HepG2 (cell line): ENCODE data around the gene PROX1. TPM values are rescaled to one million over a fixed set of nuclear protein-coding genes. Genes with fewer than 3 reads are reported as not detected.

Source experiments
- DBP ChIP-seq: sonication (generic); formaldehyde crosslinking; IDR thresholded peaks from 2 replicates; pipeline ENCODE4 v1.4.0; 2020; ENCODE audit warnings: missing genetic modification reagents; ENCODE audit errors: not compliant biosample characterization
- ZNF251 ChIP-seq: sonication (generic); formaldehyde crosslinking; IDR thresholded peaks from 2 replicates; pipeline ENCODE4 v1.9.0; 2021; ENCODE audit warnings: mild to moderate bottlenecking, missing genetic modification reagents
- ZNF792 ChIP-seq: IDR thresholded peaks from 2 replicates; pipeline ENCODE4 v1.6.1; 2016
- polyA plus RNA-seq, 8 experiments: library from polyadenylated mRNA; depleted of rRNA in 3 of 8; stranded (reverse) in 7 of 8; unstranded in 1 of 8; fragments of >200 nt; fragmentation: Illumina TruSeq in 4 of 8; extraction: Trizol in 4 of 8; gene quantifications; 2 replicates each; pipeline versions ENCODE4 v1.2.1 to v1.2.3, GENCODE V29; 2011 to 2016; ENCODE audit warnings: low read depth in 4 of 8, missing spikeins in 1 of 8, mixed read lengths in 1 of 8; ENCODE audit not compliant: insufficient read depth in 1 of 8
- total RNA-seq, 5 experiments: library from RNA; depleted of rRNA; stranded (reverse); fragments of >200 nt; fragmentation: Illumina TruSeq; extraction: Trizol; gene quantifications; 2 replicates each; pipeline ENCODE4 v1.2.3, GENCODE V29; 2016; ENCODE audit warnings: low read depth in 1 of 5
- TF ChIP-seq, protein P1 (sequence below): fragments of 450-650 bp; IDR thresholded peaks from 2 replicates; pipeline ENCODE4 v1.6.1; 2017; ENCODE audit warnings: mild to moderate bottlenecking
- TF ChIP-seq, protein P2 (sequence below): sonication (generic); formaldehyde crosslinking; IDR thresholded peaks from 2 replicates; pipeline ENCODE4 v1.9.0; 2021; ENCODE audit warnings: mild to moderate bottlenecking, missing genetic modification reagents

The PROX1 gene
- total and polyA plus RNA-seq, 2 of the 13 experiments (the other 11 are each of a cell fraction or from before 2014, with no cell fraction given), result 12.3 to 30.2 TPM

DNA sequence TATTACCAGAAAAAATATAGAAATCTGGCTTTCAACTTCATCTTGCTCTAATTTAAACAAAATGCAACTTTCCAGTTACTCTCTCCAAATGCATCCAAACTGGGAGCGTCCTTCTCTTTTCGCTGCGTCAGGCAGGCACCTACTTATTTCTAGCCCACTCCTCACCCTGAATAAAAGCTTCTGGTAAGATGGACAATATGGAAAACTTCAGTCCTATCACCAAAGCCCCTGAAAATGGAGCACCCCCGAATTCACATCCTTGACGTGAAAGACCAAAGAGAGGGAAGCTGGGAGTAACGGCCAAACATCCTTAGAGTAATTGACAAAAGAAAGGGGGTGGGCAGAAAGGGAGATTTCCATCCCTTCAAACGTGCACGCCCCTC lies 5.5 kb upstream of the PROX1 start (continued):
- TF ChIP-seq, protein P1, sequence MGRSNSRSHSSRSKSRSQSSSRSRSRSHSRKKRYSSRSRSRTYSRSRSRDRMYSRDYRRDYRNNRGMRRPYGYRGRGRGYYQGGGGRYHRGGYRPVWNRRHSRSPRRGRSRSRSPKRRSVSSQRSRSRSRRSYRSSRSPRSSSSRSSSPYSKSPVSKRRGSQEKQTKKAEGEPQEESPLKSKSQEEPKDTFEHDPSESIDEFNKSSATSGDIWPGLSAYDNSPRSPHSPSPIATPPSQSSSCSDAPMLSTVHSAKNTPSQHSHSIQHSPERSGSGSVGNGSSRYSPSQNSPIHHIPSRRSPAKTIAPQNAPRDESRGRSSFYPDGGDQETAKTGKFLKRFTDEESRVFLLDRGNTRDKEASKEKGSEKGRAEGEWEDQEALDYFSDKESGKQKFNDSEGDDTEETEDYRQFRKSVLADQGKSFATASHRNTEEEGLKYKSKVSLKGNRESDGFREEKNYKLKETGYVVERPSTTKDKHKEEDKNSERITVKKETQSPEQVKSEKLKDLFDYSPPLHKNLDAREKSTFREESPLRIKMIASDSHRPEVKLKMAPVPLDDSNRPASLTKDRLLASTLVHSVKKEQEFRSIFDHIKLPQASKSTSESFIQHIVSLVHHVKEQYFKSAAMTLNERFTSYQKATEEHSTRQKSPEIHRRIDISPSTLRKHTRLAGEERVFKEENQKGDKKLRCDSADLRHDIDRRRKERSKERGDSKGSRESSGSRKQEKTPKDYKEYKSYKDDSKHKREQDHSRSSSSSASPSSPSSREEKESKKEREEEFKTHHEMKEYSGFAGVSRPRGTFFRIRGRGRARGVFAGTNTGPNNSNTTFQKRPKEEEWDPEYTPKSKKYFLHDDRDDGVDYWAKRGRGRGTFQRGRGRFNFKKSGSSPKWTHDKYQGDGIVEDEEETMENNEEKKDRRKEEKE, result no peak
- TF ChIP-seq, protein P2, sequence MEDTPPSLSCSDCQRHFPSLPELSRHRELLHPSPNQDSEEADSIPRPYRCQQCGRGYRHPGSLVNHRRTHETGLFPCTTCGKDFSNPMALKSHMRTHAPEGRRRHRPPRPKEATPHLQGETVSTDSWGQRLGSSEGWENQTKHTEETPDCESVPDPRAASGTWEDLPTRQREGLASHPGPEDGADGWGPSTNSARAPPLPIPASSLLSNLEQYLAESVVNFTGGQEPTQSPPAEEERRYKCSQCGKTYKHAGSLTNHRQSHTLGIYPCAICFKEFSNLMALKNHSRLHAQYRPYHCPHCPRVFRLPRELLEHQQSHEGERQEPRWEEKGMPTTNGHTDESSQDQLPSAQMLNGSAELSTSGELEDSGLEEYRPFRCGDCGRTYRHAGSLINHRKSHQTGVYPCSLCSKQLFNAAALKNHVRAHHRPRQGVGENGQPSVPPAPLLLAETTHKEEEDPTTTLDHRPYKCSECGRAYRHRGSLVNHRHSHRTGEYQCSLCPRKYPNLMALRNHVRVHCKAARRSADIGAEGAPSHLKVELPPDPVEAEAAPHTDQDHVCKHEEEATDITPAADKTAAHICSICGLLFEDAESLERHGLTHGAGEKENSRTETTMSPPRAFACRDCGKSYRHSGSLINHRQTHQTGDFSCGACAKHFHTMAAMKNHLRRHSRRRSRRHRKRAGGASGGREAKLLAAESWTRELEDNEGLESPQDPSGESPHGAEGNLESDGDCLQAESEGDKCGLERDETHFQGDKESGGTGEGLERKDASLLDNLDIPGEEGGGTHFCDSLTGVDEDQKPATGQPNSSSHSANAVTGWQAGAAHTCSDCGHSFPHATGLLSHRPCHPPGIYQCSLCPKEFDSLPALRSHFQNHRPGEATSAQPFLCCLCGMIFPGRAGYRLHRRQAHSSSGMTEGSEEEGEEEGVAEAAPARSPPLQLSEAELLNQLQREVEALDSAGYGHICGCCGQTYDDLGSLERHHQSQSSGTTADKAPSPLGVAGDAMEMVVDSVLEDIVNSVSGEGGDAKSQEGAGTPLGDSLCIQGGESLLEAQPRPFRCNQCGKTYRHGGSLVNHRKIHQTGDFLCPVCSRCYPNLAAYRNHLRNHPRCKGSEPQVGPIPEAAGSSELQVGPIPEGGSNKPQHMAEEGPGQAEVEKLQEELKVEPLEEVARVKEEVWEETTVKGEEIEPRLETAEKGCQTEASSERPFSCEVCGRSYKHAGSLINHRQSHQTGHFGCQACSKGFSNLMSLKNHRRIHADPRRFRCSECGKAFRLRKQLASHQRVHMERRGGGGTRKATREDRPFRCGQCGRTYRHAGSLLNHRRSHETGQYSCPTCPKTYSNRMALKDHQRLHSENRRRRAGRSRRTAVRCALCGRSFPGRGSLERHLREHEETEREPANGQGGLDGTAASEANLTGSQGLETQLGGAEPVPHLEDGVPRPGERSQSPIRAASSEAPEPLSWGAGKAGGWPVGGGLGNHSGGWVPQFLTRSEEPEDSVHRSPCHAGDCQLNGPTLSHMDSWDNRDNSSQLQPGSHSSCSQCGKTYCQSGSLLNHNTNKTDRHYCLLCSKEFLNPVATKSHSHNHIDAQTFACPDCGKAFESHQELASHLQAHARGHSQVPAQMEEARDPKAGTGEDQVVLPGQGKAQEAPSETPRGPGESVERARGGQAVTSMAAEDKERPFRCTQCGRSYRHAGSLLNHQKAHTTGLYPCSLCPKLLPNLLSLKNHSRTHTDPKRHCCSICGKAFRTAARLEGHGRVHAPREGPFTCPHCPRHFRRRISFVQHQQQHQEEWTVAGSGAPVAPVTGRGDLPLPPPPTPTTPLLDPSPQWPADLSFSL (CRISPR knock-in tag), result no peak
- TF ChIP-seq DBP (no peak), ZNF792 (no peak), ZNF251 (CRISPR knock-in tag) (no peak)
